ENCODE measurements around the gene ZNF775. TPM values are rescaled to one million over a fixed set of nuclear protein-coding genes. Genes with fewer than 3 reads are reported as not detected.

Gene ZNF775
- total RNA-seq, 1 donor from 2014 or later = 13.3 TPM

DNA sequence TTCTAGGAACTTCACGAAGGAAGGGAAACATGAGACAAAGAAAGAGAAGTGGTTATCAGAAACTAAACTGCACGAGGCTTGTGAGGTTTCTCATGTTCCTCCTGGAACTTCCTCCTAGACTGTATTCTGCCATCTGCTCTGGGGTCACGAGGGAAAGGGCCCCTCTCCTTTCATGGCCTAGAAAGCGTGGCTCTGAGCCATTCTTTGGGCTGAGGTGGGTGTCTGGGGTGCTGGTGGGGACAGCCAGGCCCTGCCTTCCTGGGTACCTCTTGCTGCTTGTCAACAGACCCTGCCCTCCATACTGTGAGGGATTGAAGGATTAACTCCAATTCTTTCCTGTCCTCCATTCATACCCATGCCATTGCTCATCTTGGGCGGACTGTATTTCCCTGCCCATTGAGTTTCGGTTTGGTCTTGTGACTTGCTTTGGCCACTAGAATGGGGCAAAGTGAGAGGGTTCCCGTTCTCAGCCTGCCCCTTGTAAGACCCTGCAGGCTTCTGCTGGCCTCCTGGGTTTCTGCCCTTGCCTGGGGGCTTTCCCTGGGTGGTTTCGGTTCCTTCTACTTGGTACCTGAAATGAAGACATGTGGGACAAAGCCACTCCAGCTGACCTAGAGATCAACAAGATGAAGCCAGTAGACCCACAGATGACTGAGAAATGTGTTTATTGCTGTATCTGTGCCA lies 56.4 kb downstream of the ZNF775 start:
- H3K27ac Mint-ChIP-seq = no peak overlapping the region
- DNase-seq (ENCODE audit: low spot score in 2 of 2, unreplicated experiment in 2 of 2) = no peak
- H3K4me1 Mint-ChIP-seq = no peaks in the 10 kb centered on the region
- H3K4me3 Mint-ChIP-seq = no peak overlapping the region
- no peak for TF ChIP-seq CTCF (IDR thresholded peaks at IDR 0.05; ENCODE audit: unreplicated experiment)
- no peaks in the 10 kb centered on the region for H3K36me3 Mint-ChIP-seq
- H3K9me3 Mint-ChIP-seq = no peaks in the 10 kb centered on the region
- H3K27me3 Mint-ChIP-seq (ENCODE audit: low read depth) = peaks cover 44% of the 10 kb centered on the region

GRCh38 chr7:150439967-150440366 lies 60.8 kb downstream of the ZNF775 start:
- Mint-ChIP-seq H3K36me3 (no peaks in the 10 kb centered on the region), H3K4me3 (no peak overlapping the region), H3K4me1 (no peaks in the 10 kb centered on the region), H3K9me3 (peaks cover 9% of the 10 kb centered on the region), H3K27me3 (ENCODE audit: low read depth) (peaks cover 32% of the 10 kb centered on the region), H3K27ac (no peak overlapping the region)
- DNase-seq (ENCODE audit: low spot score in 2 of 2, unreplicated experiment in 2 of 2) = no peak
- TF ChIP-seq CTCF (IDR thresholded peaks at IDR 0.05; ENCODE audit: unreplicated experiment) = no peak

- Mint-ChIP-seq H3K27ac (no peak overlapping the region), H3K36me3 (no peaks in the 10 kb centered on the region), H3K9me3 (peaks cover 9% of the 10 kb centered on the region), H3K27me3 (ENCODE audit: low read depth) (peaks cover 25% of the 10 kb centered on the region), H3K4me1 (no peaks in the 10 kb centered on the region), H3K4me3 (no peak overlapping the region)
- DNase-seq (ENCODE audit: low spot score in 2 of 2, unreplicated experiment in 2 of 2) = no peak
- no peak for TF ChIP-seq CTCF (IDR thresholded peaks at IDR 0.05; ENCODE audit: unreplicated experiment)
These were observed 62.4 kb downstream of the ZNF775 start for GRCh38 chr7:150441524-150441923.

DNA sequence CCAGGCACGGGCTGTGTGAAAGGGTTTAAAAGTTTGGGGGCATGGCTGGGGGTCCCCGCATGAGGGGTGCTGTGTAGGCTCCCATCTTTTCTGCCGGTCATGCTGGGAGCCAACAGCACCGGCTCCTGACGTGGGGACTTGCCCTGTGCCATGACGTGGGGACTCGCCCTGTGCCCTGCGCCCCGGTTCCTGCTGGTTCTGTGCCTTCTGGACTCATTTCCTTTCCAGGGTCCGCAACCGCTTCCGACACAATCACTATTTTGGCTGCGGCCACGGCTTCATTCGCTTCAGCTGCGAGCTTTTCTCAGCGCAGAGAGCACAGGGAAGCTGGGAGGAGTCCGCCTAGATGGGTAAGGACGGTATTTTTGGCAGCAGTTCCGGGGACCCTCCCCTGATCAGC lies 63.7 kb downstream of the ZNF775 start:
- DNase-seq (ENCODE audit: low spot score in 2 of 2, unreplicated experiment in 2 of 2) = no peak
- TF ChIP-seq CTCF (IDR thresholded peaks at IDR 0.05; ENCODE audit: unreplicated experiment) = no peak
- Mint-ChIP-seq H3K9me3 (peaks cover 9% of the 10 kb centered on the region), H3K27me3 (ENCODE audit: low read depth) (peaks cover 25% of the 10 kb centered on the region), H3K4me1 (no peaks in the 10 kb centered on the region), H3K36me3 (no peaks in the 10 kb centered on the region), H3K27ac (no peak overlapping the region), H3K4me3 (no peak overlapping the region)

DNA sequence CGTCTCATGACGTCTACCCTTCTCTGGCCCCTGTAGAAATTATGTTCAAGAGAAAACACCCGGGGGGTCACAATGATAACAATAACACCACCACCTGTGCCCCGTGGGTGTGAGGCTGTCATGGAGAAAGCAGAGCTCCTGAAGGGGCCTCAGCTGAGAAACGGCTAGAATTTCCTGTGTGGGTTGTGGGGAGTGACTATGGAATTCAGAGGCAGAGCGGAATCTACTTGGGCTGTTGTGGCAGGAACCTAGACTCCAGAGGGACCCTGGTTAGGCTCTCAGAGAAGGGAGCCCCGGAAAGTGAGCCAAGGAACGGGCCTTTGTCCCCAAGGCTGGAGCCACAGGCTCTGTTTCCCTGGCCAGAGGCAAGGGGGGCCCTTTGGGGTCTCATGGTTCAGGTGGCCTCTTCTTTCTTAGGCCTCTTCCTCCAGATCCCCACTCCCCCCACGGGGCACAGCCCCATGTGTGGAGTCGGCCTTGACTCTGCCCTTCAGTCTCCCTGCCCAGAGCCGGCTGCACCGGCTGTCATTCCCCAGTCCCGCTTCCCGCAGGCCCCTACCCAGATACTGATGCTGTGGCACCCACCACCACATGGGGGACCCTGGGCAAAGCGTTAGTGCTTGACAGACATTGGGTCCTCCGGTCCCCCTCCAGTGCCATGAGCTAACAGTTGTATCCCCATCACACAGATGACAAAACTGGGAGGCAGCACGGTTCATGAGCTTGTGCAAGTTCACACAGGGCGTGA lies 64.8 kb downstream of the ZNF775 start:
- Mint-ChIP-seq H3K36me3 (no peaks in the 10 kb centered on the region), H3K4me1 (no peaks in the 10 kb centered on the region), H3K4me3 (no peak overlapping the region), H3K27me3 (ENCODE audit: low read depth) (peaks cover 25% of the 10 kb centered on the region), H3K9me3 (peaks cover 9% of the 10 kb centered on the region), H3K27ac (no peak overlapping the region)
- TF ChIP-seq CTCF (IDR thresholded peaks at IDR 0.05; ENCODE audit: unreplicated experiment) = no peak
- DNase-seq (ENCODE audit: low spot score in 2 of 2, unreplicated experiment in 2 of 2) = no peak

All from mesothelial cell of epicardium (in vitro differentiated cells).